ENCODE measurements around the gene HSD3B7.
A peak's percentile ranks its signal among the peaks of the same experiment; 100 is the strongest.

HSD3B7 gene

GRCh38 chr16:30997725-30998711, 13.0 kb downstream of the HSD3B7 start:
- H3K4me3 ChIP-seq (ENCODE audit: low read depth, low read length): peak overlapping the region; percentile 34
- no peak for TF ChIP-seq CTCF (IDR thresholded peaks at IDR 0.05; ENCODE audit: low read depth, low read length)

- no peak overlapping the region for H3K4me3 ChIP-seq (ENCODE audit: low read depth, low read length)
These were observed 14.1 kb downstream of the HSD3B7 start for GRCh38 chr16:30998852-30999761.

GRCh38 chr16:31000671-31001382, 15.8 kb downstream of the HSD3B7 start:
- no peak for TF ChIP-seq CTCF (IDR thresholded peaks at IDR 0.05; ENCODE audit: low read depth, low read length)
- no peak overlapping the region for H3K4me3 ChIP-seq (ENCODE audit: low read depth, low read length)

More at GRCh38 chr16:30998852-30999761, 14.1 kb downstream of the HSD3B7 start:
- no peak for TF ChIP-seq CTCF (IDR thresholded peaks at IDR 0.05; ENCODE audit: low read depth, low read length)

GRCh38 chr16:31001507-31002249, 16.7 kb downstream of the HSD3B7 start:
- TF ChIP-seq CTCF (IDR thresholded peaks at IDR 0.05; ENCODE audit: low read depth, low read length): no peak
- H3K4me3 ChIP-seq (ENCODE audit: low read depth, low read length): no peak overlapping the region

GRCh38 chr16:31002250-31002700, 17.3 kb downstream of the HSD3B7 start:
- no peak overlapping the region for H3K4me3 ChIP-seq (ENCODE audit: low read depth, low read length)
- TF ChIP-seq CTCF (IDR thresholded peaks at IDR 0.05; ENCODE audit: low read depth, low read length): no peak

GRCh38 chr16:31002862-31003341, 17.9 kb downstream of the HSD3B7 start:
- TF ChIP-seq CTCF (IDR thresholded peaks at IDR 0.05; ENCODE audit: low read depth, low read length): no peak
- no peak overlapping the region for H3K4me3 ChIP-seq (ENCODE audit: low read depth, low read length)

All from WI38 (cell line).